NB4 (cell line): ENCODE data around the gene TAOK1.

Experiments used
- CTCF ChIP-seq: IDR thresholded peaks from one replicate; pipeline ENCODE4 v1.5.1; 2012; ENCODE audit warnings: low read depth, low read length
- MAX ChIP-seq: IDR thresholded peaks from 2 replicates; pipeline ENCODE4 v1.6.1; 2011; ENCODE audit warnings: low read depth, low read length
- POLR2A ChIP-seq: IDR thresholded peaks from 2 replicates; pipeline ENCODE4 v1.6.1; 2011; ENCODE audit warnings: mild to moderate bottlenecking; ENCODE audit not compliant: insufficient read length; ENCODE audit errors: extremely low read depth

GRCh38 chr17:29344201-29344856 is 45.8 kb upstream of the TAOK1 start:
- TF ChIP-seq MAX (no peak), CTCF (no peak), POLR2A (no peak)
